ENCODE results near the gene RETREG2. TPM values are rescaled to one million over a fixed set of nuclear protein-coding genes. Genes with fewer than 3 reads are reported as not detected.

Gene RETREG2
- total and polyA plus RNA-seq, 4 experiments from 2014 or later, result 76.5 to 128 (median 103) TPM

DNA sequence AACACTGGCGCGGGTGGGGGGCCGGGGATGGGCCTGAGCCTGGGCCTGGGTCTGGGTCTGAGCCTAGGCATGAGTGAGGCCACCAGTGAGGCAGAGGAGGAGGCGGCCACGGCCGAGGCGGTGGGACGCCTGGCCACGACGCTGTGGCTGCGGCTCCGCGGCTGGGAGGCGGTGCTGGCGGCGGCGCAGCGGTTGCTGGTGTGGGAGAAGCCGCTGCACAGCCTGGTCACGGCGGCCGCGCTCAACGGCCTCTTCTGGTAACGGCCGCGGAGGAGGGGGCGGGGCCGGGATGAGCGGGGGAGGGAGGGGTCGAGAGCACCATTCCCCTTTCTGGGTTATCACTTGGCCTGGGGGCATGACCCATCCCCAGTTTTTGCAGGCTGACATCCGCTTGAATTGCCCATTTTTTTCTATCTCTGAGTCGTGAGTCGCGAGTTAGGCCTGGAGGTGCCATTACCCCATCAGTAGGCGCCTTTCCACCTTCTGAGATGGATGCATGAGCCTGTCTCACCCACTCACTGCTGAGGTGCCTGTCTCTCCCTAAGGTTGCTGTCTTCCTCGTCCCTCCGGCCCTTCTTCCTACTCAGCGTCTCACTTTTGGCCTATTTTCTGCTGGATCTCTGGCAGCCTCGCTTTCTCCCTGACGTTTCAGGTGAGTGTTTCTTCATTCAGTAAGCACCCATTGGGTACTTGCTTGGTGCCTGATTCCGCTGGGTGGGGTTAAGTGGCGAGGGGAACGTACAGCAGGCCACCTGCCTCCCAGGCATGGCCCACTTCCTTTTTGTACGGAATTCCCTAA lies 501 bp downstream of the RETREG2 start:
- Histone ChIP-seq H3K27me3 (ENCODE audit: insufficient read depth, low read length) (no peaks in the 10 kb centered on the region), H3K36me3 (ENCODE audit: insufficient read depth, low read length) (peaks cover 57% of the 10 kb centered on the region), H3K9me3 (ENCODE audit: control insufficient read depth in 1 of 2, low read length in 2 of 2) (no peaks in the 10 kb centered on the region), H3K27ac (ENCODE audit: low read depth, low read length) (peak overlapping the region; percentile 91), H3K4me3 (ENCODE audit: low read length in 2 of 2) (peak overlapping the region; percentile 81 to 96), H3K4me1 (ENCODE audit: insufficient read depth, low read length) (peaks cover 70% of the 10 kb centered on the region)
- Mint-ChIP-seq H3K27me3 (no peaks in the 10 kb centered on the region), H3K36me3 (peaks cover 34 to 69% of the 10 kb centered on the region in 2 donors), H3K27ac (peak overlapping the region; percentile 92 to 96 (median 94)), H3K9me3 (no peaks in the 10 kb centered on the region), H3K4me1 (peaks cover 38 to 82% (median 59%) of the 10 kb centered on the region in 4 donors), H3K4me3 (peak overlapping the region; percentile 91 to 96 (median 93))
- DNase-seq, result peak in 3 of 5 donors; percentile 38 to 66 (median 46)
- intact Hi-C loops (cut with micrococcal nuclease), result loop anchor here (1.0 to 5.0 kb wide), 4 partner anchors 67 to 781 kb away; partner anchors contain the start of genes CTDSP1, DNAJB2, GLB1L and STK16
- POLR2A ChIA-PET (ENCODE audit: partially characterized antibody), result interaction anchor here (0.6 to 5.3 kb wide), 10 partner anchors 17 to 102 kb away, joined by 3 to 123 read pairs (median 9); partner anchors contain the start of genes ANKZF1, ATG9A, GLB1L and NHEJ1
- CTCF ChIA-PET (ENCODE audit: partially characterized antibody), result interaction anchor here (0.7 to 9.8 kb wide), 7 partner anchors 7 to 119 kb away, joined by 3 to 253 read pairs (median 6); partner anchors contain the start of genes ABCB6, SLC23A3 and ZFAND2B

DNA sequence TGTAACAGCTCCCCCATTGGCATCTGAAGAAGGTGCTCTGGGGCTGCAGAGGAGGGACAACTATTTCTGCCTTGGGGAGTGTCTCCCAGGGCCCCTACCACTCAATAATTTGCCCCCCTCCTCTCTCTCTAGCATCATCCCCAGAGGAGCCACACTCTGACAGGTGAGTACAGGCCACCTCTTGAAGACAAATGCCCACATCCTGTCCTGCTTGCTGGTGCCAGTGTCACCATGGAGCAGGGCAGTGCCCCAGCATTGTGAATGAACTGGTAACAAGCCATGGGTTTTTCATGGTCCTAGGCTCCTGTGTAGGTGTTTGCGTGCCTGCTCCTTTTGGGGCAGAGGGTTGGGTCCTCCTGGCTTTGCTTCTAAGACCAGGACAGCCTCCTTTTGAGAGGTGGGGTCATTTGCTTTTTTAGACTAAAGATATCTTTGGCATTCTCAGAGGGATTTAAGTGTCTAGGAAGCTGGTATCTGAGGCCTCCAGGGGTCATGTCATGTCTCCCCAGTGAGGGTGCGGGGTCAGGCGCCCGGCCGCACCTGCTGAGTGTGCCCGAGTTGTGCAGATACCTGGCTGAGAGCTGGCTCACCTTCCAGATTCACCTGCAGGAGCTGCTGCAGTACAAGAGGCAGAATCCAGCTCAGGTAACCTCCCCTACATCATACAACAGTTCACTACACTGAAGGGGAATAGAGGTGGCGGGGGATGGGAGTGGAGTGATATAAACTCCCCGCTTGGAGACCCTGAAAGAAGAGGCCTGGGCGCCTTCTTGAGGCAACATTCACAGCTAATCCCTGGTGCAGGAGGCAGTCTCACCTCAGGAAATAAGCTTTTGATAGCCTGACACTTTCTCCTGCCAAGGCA lies 1.8 kb downstream of the RETREG2 start:
- intact Hi-C loops (cut with micrococcal nuclease), result loop anchor here (5.0 kb wide), 2 partner anchors 283 to 783 kb away; partner anchors contain the start of gene CTDSP1
- Mint-ChIP-seq H3K36me3 (peaks cover 30 to 67% of the 10 kb centered on the region in 2 donors), H3K4me3 (peak overlapping the region in 7 of 8 donors; percentile 91 to 96 (median 93)), H3K27me3 (no peaks in the 10 kb centered on the region), H3K4me1 (peaks cover 28 to 71% (median 51%) of the 10 kb centered on the region in 4 donors), H3K9me3 (no peaks in the 10 kb centered on the region), H3K27ac (peak overlapping the region; percentile 63 to 96 (median 94))
- CTCF ChIA-PET (ENCODE audit: partially characterized antibody), result interaction anchor here (0.7 to 5.6 kb wide), 11 partner anchors 8 to 886 kb away, joined by 3 to 22 read pairs (median 4); partner anchors contain the start of genes SLC23A3 and ZFAND2B
- Histone ChIP-seq H3K4me3 (ENCODE audit: low read length in 2 of 2) (no peak overlapping the region), H3K27me3 (ENCODE audit: insufficient read depth, low read length) (no peaks in the 10 kb centered on the region), H3K4me1 (ENCODE audit: insufficient read depth, low read length) (peaks cover 59% of the 10 kb centered on the region), H3K27ac (ENCODE audit: low read depth, low read length) (peak overlapping the region; percentile 91), H3K36me3 (ENCODE audit: insufficient read depth, low read length) (peaks cover 53% of the 10 kb centered on the region), H3K9me3 (ENCODE audit: control insufficient read depth in 1 of 2, low read length in 2 of 2) (no peaks in the 10 kb centered on the region)
- no peak for DNase-seq
- POLR2A ChIA-PET (ENCODE audit: partially characterized antibody), result interaction anchor here (0.8 to 5.3 kb wide), 13 partner anchors 13 to 101 kb away, joined by 3 to 44 read pairs (median 4); partner anchors contain the start of genes ANKZF1, ATG9A, DNAJB2 and TUBA4A

DNA sequence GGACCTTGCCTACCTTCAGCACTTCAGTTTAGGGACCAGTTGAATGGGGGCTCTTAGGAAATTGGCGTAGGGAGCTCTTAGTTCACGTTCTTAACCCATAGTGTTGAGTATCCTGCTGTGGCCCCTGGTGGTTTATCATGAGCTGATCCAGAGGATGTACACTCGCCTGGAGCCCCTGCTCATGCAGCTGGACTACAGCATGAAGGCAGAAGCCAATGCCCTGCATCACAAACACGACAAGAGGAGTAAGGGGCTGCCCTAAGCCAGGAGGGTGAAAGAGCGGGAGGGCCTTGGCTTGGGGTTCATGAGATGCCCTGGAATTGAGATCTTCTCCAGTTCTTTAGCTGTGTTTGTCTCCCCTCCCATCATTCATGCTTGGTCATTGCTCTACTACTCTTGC lies 2.9 kb downstream of the RETREG2 start:
- Histone ChIP-seq H3K4me1 (ENCODE audit: insufficient read depth, low read length) (peaks cover 47% of the 10 kb centered on the region), H3K27ac (ENCODE audit: low read depth, low read length) (peak overlapping the region; percentile 15), H3K4me3 (ENCODE audit: low read length in 2 of 2) (no peak overlapping the region), H3K27me3 (ENCODE audit: insufficient read depth, low read length) (no peaks in the 10 kb centered on the region), H3K36me3 (ENCODE audit: insufficient read depth, low read length) (peaks cover 50% of the 10 kb centered on the region), H3K9me3 (ENCODE audit: control insufficient read depth in 1 of 2, low read length in 2 of 2) (no peaks in the 10 kb centered on the region)
- ChIA-PET CTCF (ENCODE audit: partially characterized antibody) (interaction anchor here (1.1 to 5.6 kb wide), 6 partner anchors 9 to 30 kb away, joined by 3 to 22 read pairs (median 4); partner anchors contain the start of gene SLC23A3), POLR2A (ENCODE audit: partially characterized antibody) (interaction anchor here (0.9 to 5.3 kb wide), 9 partner anchors 10 to 98 kb away, joined by 3 to 44 read pairs (median 6); partner anchors contain the start of genes ABCB6, ANKZF1, DNAJB2 and TUBA4A)
- intact Hi-C loops (cut with micrococcal nuclease), result no loop called here
- DNase-seq, result no peak
- peaks cover 28 to 60% (median 43%) of the 10 kb centered on the region in 4 donors for H3K4me1 Mint-ChIP-seq
- peak overlapping the region in 3 of 8 donors; percentile 17 to 56 (median 22) for H3K4me3 Mint-ChIP-seq
- H3K36me3 Mint-ChIP-seq, result peaks cover 32 to 69% of the 10 kb centered on the region in 2 donors
- no peaks in the 10 kb centered on the region for H3K27me3 Mint-ChIP-seq
- H3K9me3 Mint-ChIP-seq, result no peaks in the 10 kb centered on the region
- H3K27ac Mint-ChIP-seq, result peak overlapping the region in 4 of 7 donors; percentile 52 to 89 (median 60)

DNA sequence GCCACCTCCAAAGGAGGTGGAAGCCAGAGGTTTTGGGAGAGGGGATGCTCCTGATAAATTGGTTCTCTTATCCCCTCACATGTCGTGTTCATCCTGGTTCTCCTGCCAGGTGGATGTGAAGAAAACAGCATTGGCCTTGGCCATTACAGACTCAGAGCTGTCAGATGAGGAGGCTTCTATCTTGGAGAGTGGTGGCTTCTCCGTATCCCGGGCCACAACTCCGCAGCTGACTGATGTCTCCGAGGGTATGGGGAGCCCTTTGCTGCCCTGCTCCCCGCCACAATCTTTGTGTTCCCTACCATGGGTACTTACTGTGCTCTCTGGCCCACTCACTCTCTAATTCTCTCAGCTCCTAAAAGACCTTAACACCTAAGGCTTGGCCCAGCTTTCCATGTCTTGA lies 3.5 kb downstream of the RETREG2 start:
- H3K27me3 Mint-ChIP-seq, result no peaks in the 10 kb centered on the region
- Histone ChIP-seq H3K4me3 (ENCODE audit: low read length in 2 of 2) (no peak overlapping the region), H3K9me3 (ENCODE audit: control insufficient read depth in 1 of 2, low read length in 2 of 2) (no peaks in the 10 kb centered on the region), H3K36me3 (ENCODE audit: insufficient read depth, low read length) (peaks cover 50% of the 10 kb centered on the region), H3K27ac (ENCODE audit: low read depth, low read length) (peak overlapping the region; percentile 15), H3K4me1 (ENCODE audit: insufficient read depth, low read length) (peaks cover 45% of the 10 kb centered on the region), H3K27me3 (ENCODE audit: insufficient read depth, low read length) (no peaks in the 10 kb centered on the region)
- ChIA-PET POLR2A (ENCODE audit: partially characterized antibody) (interaction anchor here (0.9 to 5.3 kb wide), 8 partner anchors 11 to 98 kb away, joined by 3 to 44 read pairs (median 6); partner anchors contain the start of genes ABCB6, ANKZF1, DNAJB2 and ZFAND2B), CTCF (ENCODE audit: partially characterized antibody) (interaction anchor here (1.2 to 5.6 kb wide), 3 partner anchors 10 to 11 kb away, joined by 3 to 22 read pairs (median 4); partner anchors contain the start of gene SLC23A3)
- H3K27ac Mint-ChIP-seq, result peak overlapping the region in 6 of 7 donors; percentile 25 to 89 (median 66)
- no peak for DNase-seq
- H3K4me1 Mint-ChIP-seq, result peaks cover 28 to 58% (median 41%) of the 10 kb centered on the region in 4 donors
- H3K9me3 Mint-ChIP-seq, result no peaks in the 10 kb centered on the region
- H3K36me3 Mint-ChIP-seq, result peaks cover 32 to 66% of the 10 kb centered on the region in 2 donors
- intact Hi-C loops (cut with micrococcal nuclease), result no loop called here
- peak overlapping the region in 3 of 8 donors; percentile 17 to 36 (median 27) for H3K4me3 Mint-ChIP-seq

DNA sequence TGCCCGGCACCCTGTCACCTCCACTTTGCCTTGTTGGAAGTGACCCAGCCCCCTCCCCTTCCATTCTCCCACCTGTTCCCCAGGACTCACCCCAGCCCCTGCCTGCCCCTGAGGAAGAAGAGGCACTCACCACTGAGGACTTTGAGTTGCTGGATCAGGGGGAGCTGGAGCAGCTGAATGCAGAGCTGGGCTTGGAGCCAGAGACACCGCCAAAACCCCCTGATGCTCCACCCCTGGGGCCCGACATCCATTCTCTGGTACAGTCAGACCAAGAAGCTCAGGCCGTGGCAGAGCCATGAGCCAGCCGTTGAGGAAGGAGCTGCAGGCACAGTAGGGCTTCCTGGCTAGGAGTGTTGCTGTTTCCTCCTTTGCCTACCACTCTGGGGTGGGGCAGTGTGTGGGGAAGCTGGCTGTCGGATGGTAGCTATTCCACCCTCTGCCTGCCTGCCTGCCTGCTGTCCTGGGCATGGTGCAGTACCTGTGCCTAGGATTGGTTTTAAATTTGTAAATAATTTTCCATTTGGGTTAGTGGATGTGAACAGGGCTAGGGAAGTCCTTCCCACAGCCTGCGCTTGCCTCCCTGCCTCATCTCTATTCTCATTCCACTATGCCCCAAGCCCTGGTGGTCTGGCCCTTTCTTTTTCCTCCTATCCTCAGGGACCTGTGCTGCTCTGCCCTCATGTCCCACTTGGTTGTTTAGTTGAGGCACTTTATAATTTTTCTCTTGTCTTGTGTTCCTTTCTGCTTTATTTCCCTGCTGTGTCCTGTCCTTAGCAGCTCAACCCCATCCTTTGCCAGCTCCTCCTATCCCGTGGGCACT lies 4.5 kb downstream of the RETREG2 start:
- H3K27me3 ChIP-seq (ENCODE audit: insufficient read depth, low read length), result no peaks in the 10 kb centered on the region
- Mint-ChIP-seq H3K4me1 (peaks cover 27 to 56% (median 38%) of the 10 kb centered on the region in 4 donors), H3K9me3 (no peaks in the 10 kb centered on the region), H3K4me3 (peak overlapping the region in 1 of 8 donors; percentile 63), H3K36me3 (peaks cover 32 to 61% of the 10 kb centered on the region in 2 donors), H3K27ac (peak overlapping the region in 6 of 7 donors; percentile 29 to 89 (median 68)), H3K27me3 (no peaks in the 10 kb centered on the region)
- peaks cover 45% of the 10 kb centered on the region for H3K4me1 ChIP-seq (ENCODE audit: insufficient read depth, low read length)
- H3K36me3 ChIP-seq (ENCODE audit: insufficient read depth, low read length), result peaks cover 50% of the 10 kb centered on the region
- no peak overlapping the region for H3K4me3 ChIP-seq (ENCODE audit: low read length in 2 of 2)
- no peaks in the 10 kb centered on the region for H3K9me3 ChIP-seq (ENCODE audit: control insufficient read depth in 1 of 2, low read length in 2 of 2)
- ChIA-PET POLR2A (ENCODE audit: partially characterized antibody) (interaction anchor here (1.1 to 5.3 kb wide), 5 partner anchors 17 to 97 kb away, joined by 4 to 44 read pairs (median 6); partner anchors contain the start of genes ANKZF1, ATG9A, DNAJB2 and ZFAND2B), CTCF (ENCODE audit: partially characterized antibody) (interaction anchor here (1.0 to 5.6 kb wide), 5 partner anchors 10 to 112 kb away, joined by 3 to 22 read pairs (median 3); partner anchors contain the start of gene SLC23A3)
- H3K27ac ChIP-seq (ENCODE audit: low read depth, low read length), result peak overlapping the region; percentile 15
- DNase-seq, result no peak
- intact Hi-C loops (cut with micrococcal nuclease), result no loop called here

Data from CD4-positive, alpha-beta memory T cell (primary cell).